Measurements from ENCODE around the gene SEC22B.
"Not testable (repeated sequence)": the region's sequence is repeated elsewhere in the genome, so short reads cannot be mapped to it uniquely, and the experiment has no call there.

SEC22B gene

GRCh38 chr1:120112212-120112611 is 64.1 kb downstream of the SEC22B start:
- not testable (repeated sequence) for DNase-seq

GRCh38 chr1:120111771-120112170 is 64.5 kb downstream of the SEC22B start:
- not testable (repeated sequence) for DNase-seq

- DNase-seq: not testable (repeated sequence)
These were observed 65.3 kb downstream of the SEC22B start for GRCh38 chr1:120111008-120111407.

GRCh38 chr1:120109656-120110055 is 66.7 kb downstream of the SEC22B start:
- DNase-seq: not testable (repeated sequence)

GRCh38 chr1:120109180-120109579 is 67.1 kb downstream of the SEC22B start:
- DNase-seq: not testable (repeated sequence)

GRCh38 chr1:120105288-120105687 is 71.0 kb downstream of the SEC22B start:
- DNase-seq: not testable (repeated sequence)

- not testable (repeated sequence) for DNase-seq
These were observed 72.6 kb downstream of the SEC22B start for GRCh38 chr1:120103768-120104167.

- not testable (repeated sequence) for DNase-seq
These were observed 74.7 kb downstream of the SEC22B start for GRCh38 chr1:120101593-120101992.

All from fibroblast of skin of scalp (primary cell).